Measurements from ENCODE around the gene TTLL9. TPM values are rescaled to one million over a fixed set of nuclear protein-coding genes. Genes with fewer than 3 reads are reported as not detected.

The TTLL9 gene
- total RNA-seq, 3 donors from 2014 or later: 0.16 to 2.9 (median 0.98) TPM

- no peak for TF ChIP-seq POLR2A (IDR thresholded peaks at IDR 0.05)
- TF ChIP-seq POLR2AphosphoS5 (IDR thresholded peaks at IDR 0.05): no peak
- no peak for TF ChIP-seq CTCF (IDR thresholded peaks at IDR 0.05)
- no peaks in the 10 kb centered on the region for H3K9me3 ChIP-seq
- peak overlapping the region in 2 of 3 donors; percentile 84 to 93 for H3K4me3 ChIP-seq
- intact Hi-C loops (cut with DNase I; ENCODE audit: low total_unique reads): no loop called here
- peaks cover 4 to 12% of the 10 kb centered on the region in 2 donors for H3K4me1 ChIP-seq
- no peaks in the 10 kb centered on the region for H3K36me3 ChIP-seq
- no peak for DNase-seq (ENCODE audit: low spot score in 2 of 2)
- H3K27ac ChIP-seq: no peak overlapping the region
- no peaks in the 10 kb centered on the region for H3K27me3 ChIP-seq
Observed at GRCh38 chr20:31868853-31869672, 1.4 kb upstream of the TTLL9 start.

- no peak for TF ChIP-seq POLR2AphosphoS5 (IDR thresholded peaks at IDR 0.05)
- no peak for TF ChIP-seq CTCF (IDR thresholded peaks at IDR 0.05)
- TF ChIP-seq POLR2A (IDR thresholded peaks at IDR 0.05): no peak
- Histone ChIP-seq H3K36me3 (no peaks in the 10 kb centered on the region), H3K4me1 (peaks cover 4 to 12% of the 10 kb centered on the region in 2 donors), H3K4me3 (peak overlapping the region; percentile 54 to 93 (median 84)), H3K27me3 (no peaks in the 10 kb centered on the region), H3K9me3 (no peaks in the 10 kb centered on the region), H3K27ac (peak overlapping the region; percentile 79 to 84)
- intact Hi-C loops (cut with DNase I; ENCODE audit: low total_unique reads): no loop called here
- DNase-seq (ENCODE audit: low spot score in 2 of 2): no peak
Observed at GRCh38 chr20:31869673-31869941, 827 bp upstream of the TTLL9 start.

- peaks cover 4 to 12% of the 10 kb centered on the region in 2 donors for H3K4me1 ChIP-seq
- intact Hi-C loops (cut with DNase I; ENCODE audit: low total_unique reads): no loop called here
- TF ChIP-seq POLR2A (IDR thresholded peaks at IDR 0.05) (no peak), CTCF (IDR thresholded peaks at IDR 0.05) (no peak), POLR2AphosphoS5 (IDR thresholded peaks at IDR 0.05) (no peak)
- DNase-seq (ENCODE audit: low spot score in 2 of 2): no peak
- no peaks in the 10 kb centered on the region for H3K9me3 ChIP-seq
- no peaks in the 10 kb centered on the region for H3K27me3 ChIP-seq
- peak overlapping the region; percentile 54 to 93 (median 84) for H3K4me3 ChIP-seq
- H3K27ac ChIP-seq: peak overlapping the region; percentile 79 to 84
- no peaks in the 10 kb centered on the region for H3K36me3 ChIP-seq
Observed at GRCh38 chr20:31870726-31871617, 538 bp downstream of the TTLL9 start.

- no peaks in the 10 kb centered on the region for H3K27me3 ChIP-seq
- peaks cover 4 to 12% of the 10 kb centered on the region in 2 donors for H3K4me1 ChIP-seq
- H3K4me3 ChIP-seq: no peak overlapping the region
- no peaks in the 10 kb centered on the region for H3K9me3 ChIP-seq
- TF ChIP-seq POLR2AphosphoS5 (IDR thresholded peaks at IDR 0.05): no peak
- no peak for TF ChIP-seq CTCF (IDR thresholded peaks at IDR 0.05)
- no peak for TF ChIP-seq POLR2A (IDR thresholded peaks at IDR 0.05)
- H3K27ac ChIP-seq: no peak overlapping the region
- intact Hi-C loops (cut with DNase I; ENCODE audit: low total_unique reads): no loop called here
- no peaks in the 10 kb centered on the region for H3K36me3 ChIP-seq
- no peak for DNase-seq (ENCODE audit: low spot score in 2 of 2)
Observed at GRCh38 chr20:31871618-31871954, 1.2 kb downstream of the TTLL9 start.

GRCh38 chr20:31872406-31872805 lies 2.0 kb downstream of the TTLL9 start:
- TF ChIP-seq CTCF (IDR thresholded peaks at IDR 0.05) (no peak), POLR2A (IDR thresholded peaks at IDR 0.05) (no peak)
- Histone ChIP-seq H3K4me3 (no peak overlapping the region), H3K36me3 (no peaks in the 10 kb centered on the region), H3K9me3 (no peaks in the 10 kb centered on the region), H3K4me1 (peaks cover 4 to 12% of the 10 kb centered on the region in 2 donors), H3K27ac (no peak overlapping the region), H3K27me3 (no peaks in the 10 kb centered on the region)
- intact Hi-C loops (cut with DNase I; ENCODE audit: low total_unique reads): no loop called here
- no peak for DNase-seq (ENCODE audit: low spot score in 2 of 2)

Measured in breast epithelium (tissue), 4 donors.